ENCODE results near the gene KCTD18.

Gene KCTD18

DNA sequence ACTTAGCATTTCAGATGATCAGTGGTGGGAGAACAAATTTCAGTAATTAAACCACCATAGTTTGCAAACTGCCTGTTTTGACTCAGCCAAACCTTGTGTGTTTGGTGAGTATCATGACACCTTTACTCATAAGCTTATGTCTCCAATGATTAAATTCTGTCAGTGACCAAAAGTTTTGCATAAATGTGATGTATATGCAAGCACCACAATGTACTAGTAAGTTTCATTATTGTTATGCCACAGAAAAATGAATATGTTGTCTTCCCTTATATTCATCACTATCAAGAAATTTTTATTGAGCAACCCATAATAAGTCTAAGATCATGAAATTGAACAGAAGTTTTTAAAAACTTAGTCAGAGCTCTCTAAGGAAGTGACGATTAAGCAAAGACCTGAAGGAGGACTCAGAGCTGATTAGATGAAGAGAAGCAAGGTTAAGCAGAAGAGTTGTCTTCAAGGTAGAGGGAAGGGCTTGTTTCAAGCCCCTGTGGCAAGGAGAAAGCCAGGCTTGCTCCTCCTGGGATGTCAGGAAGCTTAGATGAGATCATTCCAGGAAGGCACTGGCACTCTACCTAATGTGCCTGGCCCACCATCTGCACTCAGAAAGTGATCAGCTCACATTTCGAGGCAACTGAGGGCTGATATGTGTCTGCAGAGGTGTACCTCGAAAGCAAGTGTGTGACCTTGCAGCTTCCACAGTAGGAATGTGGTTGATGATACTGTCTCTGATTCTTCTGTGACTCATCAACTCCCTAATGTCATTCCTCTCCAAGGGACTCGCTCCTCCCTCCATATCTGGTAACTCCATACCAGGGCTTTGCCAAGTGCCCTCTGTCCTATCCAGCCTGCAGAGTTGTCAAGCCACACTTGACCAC is 54.7 kb downstream of the KCTD18 start:
- DNase-seq = peak in 1 of 5 experiments; percentile 92

DNA sequence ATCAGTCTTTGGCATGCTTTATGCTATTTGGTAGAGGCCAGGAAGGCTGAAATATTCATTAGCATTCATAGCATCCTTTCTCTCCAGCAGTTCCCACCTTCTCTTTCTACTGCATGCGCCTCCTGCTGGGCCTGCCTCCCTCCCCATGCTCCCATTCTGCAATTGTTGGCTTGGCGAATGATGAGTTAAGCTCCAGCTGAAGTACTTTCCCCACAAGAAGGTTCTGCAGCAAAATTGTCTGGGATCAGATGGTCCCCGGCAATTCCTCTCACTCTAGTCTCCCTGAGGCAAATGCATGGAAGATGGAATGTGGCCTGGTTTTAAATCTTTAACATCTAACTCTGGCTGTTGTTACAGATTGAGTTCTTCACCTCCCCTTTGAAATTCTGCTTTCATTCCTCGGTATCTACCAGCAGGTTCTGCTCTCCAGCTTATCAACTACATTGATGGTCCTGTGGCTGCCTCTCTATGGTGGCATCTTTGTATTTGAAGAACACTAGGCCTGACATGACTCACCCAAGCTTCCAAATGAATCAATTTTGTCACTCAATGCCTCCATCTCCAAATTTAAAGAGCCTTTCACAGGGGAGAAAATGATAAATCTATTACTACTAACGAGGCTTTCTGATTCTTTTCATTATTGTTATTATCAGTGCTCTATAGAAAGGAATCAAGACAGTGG is 55.9 kb downstream of the KCTD18 start:
- DNase-seq = peak in 1 of 5 experiments; percentile 80

DNA sequence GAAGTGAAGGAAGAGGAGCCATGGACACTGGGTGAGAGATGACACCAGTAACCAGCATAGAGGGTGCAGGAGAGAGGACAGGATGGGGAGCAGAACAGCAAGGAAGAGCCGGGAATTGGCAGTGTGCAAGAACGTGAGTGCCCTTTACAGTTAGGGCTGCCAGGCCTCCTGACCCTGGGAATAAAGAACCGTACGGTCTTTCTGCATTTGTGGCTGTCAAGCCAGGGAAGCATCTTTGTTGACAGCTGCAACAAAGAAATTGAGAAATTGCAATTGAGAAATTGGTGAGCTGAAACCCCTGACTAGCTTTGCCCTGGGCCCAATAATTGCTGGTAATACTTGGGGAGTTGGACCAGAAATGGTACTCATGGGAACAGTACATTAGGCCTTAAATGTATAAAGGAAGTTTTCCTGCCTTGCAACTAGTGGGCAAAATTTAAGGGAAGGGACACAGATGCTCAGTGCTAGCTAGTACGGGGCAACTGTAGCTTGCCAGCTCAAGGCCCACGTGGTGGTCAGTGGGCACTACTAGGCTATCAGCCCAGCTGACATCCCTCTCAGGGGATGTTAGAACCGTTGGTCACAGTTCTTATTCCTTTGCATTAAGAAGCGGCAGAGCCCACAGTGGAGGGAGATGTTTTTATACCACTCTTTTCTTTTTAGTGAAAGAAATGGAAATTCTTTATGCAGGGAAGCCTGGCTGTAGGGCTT is 56.6 kb downstream of the KCTD18 start:
- no peak for DNase-seq

DNA sequence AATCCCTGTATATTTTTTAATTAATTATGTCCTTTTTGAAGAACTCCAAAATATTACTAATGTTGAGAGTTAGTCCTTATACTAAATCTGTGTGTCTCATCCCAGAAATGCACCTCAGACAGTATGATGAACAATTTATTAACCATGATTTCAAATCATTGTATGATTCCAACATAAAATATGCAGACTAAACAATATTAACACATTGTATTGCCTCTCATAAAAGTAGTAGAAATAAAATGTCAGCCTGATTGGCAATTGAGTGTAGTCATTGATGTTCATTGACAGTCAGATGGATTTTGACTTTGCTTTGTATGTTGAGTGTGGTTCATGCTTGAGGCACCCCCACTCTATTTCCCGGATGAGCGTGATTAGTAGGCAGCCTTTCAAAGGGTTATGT is 57.5 kb downstream of the KCTD18 start:
- no peak for DNase-seq

DNA sequence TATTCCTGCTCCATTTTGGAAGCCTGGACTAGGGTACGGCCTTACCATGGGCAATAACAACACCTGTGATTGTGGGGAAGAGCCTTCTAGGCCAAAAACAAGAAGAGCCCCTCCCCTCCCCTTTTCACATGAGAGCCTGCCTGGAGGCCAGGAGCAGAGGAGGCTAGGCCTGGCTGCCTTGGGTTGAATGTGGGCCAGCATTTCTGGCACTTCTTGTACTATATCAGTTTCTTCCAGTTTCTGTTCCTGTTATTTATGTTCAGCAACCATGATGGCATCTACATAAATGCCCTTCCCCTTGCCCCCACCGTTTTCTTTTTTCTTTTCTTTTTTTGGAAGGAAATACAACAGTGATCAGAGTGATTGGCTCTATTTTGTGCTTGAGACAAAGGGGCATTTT is 58.4 kb downstream of the KCTD18 start:
- DNase-seq = no peak

DNA sequence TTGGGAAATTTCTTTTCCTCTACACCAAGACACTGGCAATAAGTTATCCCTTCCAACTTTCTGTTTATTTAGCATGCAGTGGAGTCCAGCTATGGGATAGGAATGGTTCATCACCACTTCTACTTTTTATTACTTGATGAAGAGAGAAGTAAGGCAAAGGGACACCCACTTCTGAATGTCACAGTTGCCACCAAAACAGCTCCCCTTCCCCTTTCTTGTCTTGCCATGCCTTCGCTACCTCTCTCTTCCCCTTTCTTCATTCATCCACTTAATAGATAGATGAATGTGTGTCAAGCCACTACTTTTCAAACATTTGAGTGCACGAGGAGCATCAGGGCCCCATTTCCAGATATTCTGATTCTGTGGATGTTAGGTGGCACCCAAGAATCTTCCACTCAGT is 59.6 kb downstream of the KCTD18 start:
- no peak for DNase-seq

DNA sequence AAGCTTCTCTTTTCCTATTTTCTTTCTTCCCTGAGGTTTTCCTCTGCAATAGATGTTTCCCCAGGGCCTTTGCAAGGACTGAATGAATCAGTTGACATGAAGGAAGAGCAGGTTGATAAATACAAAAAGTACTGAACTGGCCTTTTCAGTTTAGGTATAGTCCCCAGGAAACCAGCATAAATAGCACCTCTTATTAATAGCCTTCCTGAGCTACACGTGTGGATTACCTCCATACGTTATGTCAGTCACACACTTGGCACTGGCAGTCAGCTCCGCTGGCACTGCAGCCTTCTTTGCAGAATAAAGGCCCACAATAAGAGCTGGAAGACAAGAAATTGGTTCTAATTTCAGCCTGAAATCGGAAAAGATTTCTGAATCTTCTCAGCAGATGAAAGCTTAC is 60.7 kb downstream of the KCTD18 start:
- no peak for DNase-seq

DNA sequence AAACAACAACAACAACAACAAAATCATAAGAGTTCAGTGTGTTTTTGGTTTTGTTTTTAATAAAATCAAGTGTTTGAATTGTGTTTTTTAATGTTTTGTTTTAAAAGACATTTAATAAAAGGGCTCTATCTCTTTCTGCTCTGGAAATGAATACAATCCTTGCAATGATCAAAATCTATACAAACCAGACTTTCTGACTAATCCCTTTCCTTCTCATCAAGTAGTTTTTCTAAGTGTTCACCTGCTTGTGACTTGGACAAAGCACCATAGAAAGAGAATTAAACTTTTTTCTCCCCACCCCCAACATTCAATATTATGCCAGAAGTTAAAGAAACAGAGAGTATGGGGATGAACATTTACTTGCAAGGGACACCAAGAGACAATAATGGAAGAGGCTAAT is 61.4 kb downstream of the KCTD18 start:
- DNase-seq = peak in 1 of 5 experiments; percentile 23

DNA sequence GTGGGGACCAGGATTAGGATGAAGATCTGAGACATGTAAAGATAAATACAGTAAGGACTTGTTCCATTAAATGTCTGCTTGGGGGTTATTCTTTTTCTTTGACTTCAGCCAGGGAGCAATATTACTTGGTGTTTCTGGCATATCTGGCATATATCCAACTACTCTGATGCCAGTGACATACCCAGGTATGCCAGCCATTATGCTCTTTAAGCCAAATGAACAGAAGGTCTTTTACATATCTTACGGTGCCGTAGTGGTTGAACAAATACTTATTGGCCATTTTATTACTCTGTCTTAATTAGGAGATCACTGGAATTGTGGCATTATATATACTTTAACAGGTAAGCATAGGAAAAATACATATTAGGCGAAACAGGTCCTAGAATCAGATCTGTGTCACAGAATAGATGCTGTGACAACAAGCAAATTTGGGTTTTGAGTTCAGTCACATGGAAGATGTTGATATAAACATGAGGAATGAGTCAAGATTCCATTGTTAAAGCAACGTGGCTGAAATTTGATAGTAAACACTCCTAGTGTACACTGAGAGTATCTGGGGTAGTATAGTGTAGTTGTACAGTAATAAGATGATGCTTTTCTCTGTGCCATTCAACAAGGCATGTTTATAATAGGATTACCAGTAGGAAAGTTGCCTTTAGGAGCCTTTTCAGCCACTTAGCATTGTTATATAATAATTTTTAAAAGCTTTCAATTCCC is 62.6 kb downstream of the KCTD18 start:
- no peak for DNase-seq

DNA sequence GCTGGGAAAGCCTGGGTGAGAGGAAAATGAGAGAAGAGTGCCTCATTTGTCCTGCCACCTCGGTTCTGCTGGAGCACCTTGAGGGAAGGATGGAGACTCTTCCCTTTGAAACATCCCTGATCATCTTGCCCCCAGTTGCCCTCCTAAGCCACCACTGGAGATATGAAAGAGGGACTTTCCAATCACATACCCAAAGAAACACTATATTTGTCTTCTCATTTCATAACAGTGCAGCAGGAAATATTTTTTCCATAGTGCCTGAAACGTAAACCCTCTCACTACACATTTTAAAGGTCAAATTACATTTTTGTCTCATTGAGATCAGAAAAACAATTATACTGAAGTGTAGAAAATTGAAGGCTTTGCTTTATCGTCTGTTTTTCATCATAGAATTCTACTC is 63.3 kb downstream of the KCTD18 start:
- DNase-seq = no peak

DNA sequence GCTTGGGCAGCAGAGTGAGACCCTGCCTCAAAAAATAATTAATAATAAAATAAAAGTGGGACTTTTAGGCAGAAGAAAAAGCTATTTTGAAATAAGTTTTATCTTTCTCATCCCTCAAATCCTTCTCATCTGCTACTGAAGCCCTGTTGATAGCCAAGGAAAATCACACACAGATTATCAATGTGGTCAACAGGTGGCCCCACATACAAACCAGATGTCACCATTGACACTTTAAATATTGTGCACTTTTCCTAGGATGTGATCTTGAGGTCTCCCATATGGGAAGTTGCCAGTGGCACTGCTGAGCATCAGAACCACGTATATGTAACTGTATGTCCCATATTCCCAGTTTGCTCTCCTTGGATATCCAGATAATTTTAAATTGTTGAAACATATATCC is 64.6 kb downstream of the KCTD18 start:
- no peak for DNase-seq

DNA sequence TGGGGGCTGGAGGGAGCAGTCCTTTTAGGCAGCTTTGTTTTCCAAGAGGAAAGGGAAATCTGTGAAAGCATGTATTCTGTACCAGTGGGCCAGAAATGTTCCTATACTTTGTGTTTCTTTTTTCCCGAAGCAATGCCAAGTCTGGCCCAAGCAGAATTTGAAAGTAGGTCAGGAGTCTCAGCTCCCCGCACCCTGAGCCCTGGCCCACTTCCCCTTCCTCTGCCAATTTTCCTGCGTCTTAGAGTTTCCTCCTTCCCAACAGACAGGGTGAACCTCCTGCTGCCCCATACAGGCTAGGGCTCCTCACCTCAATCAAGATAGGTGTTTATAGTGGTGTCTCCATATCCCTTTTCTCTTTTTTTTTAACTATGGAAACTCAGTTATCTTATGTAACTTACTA is 65.3 kb downstream of the KCTD18 start:
- DNase-seq = no peak

DNA sequence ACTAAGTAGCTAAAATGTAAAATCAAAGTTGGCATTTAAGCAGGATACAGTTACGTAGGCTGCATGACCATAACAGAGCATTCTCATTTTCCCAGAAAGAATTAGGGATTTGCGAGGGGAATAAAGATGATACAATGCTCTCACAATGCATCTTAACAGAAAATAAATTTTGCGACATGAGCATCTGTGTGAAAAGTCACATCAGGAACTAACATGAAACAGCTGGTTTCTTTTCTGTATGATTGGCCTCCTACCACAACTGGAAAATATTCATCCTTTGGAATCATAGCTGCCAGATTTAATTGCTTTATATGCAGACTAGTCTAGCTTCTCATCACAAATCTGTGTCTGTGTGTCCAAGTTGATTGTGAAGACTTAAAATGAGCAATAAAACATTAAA is 66.0 kb downstream of the KCTD18 start:
- DNase-seq = no peak

DNA sequence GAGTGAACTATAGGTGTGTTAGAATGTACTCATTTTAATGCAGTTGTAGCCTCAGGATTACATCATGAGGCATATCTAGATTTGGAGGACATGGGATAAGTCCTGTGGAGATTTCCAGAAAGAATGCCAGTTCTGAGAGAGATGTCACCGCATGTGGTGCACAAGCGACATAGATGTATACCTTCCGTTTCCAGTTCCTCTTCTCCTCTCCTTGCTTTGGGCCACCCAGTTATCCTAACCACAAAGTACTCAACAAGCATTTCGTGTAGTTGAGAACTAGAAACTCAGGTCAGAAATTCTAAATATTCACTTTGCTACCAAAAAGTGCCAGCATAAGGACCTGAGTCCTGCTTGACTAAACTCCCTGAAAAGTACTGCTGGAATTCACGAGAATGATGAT is 66.5 kb downstream of the KCTD18 start:
- no peak for DNase-seq

DNA sequence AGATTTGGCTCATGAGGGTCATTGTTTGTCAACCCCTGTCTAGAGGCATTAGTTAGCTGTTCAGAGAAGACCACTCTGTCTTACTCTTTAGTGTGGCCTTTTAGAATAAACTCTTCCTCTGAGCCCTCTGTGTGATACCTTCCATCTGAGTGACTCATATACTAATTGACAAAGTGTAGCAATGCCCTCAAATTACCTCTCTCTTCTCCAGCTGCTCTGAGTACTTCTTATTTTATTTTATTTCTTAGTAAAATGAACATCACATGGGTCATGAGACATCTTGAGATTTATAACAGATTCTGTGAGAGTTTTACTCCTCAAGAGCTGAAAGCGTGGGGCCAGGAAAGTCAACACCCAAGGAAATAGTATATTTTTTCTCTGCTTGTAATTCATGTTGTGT is 67.4 kb downstream of the KCTD18 start:
- DNase-seq = no peak

DNA sequence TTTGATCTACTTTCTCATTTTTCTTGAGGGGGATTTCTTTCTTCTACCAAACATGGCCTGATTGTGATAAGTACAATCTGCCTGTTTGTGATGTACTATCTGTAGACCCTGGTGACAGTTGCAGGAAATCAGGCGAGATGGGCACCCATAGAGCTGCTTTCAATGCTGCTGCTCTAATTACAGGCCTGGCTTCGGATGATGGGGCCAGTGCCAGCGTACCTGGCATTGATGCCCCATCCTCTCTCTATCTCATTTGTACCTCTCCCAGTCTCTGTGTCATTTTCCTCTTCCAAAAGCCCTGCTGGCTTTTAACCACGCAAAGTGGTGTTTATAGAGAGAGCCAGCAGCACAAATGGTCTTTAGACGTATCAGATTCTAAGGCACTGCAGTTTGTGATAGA is 69.9 kb downstream of the KCTD18 start:
- DNase-seq = no peak

Measured in T-helper 2 cell (primary cell).